HepG2 (cell line): ENCODE measurements around the gene IL11RA. TPM values are rescaled to one million over a fixed set of nuclear protein-coding genes. Genes with fewer than 3 reads are reported as not detected.

Experiments
- CBFB ChIP-seq: sonication (generic); formaldehyde crosslinking; IDR thresholded peaks from 2 replicates; pipeline ENCODE4 v1.4.0; 2020; ENCODE audit warnings: missing genetic modification reagents
- ETV5 ChIP-seq: IDR thresholded peaks from 2 replicates; pipeline ENCODE4 v1.6.1; 2018; ENCODE audit warnings: missing biosample characterization, missing genetic modification reagents, inconsistent platforms, borderline replicate concordance
- GLI4 ChIP-seq: sonication (generic); formaldehyde crosslinking; IDR thresholded peaks from 2 replicates; pipeline ENCODE4 v1.5.1; 2020; ENCODE audit warnings: missing genetic modification reagents, mild to moderate bottlenecking, moderate library complexity, borderline replicate concordance
- HNRNPH1 ChIP-seq: fragments of 200-400 bp; formaldehyde crosslinking; optimal IDR thresholded peaks from 2 replicates; pipeline ENCODE3; 2017; ENCODE audit warnings: mild to moderate bottlenecking, low read depth, low read length
- KLF11 ChIP-seq: IDR thresholded peaks from 2 replicates; pipeline ENCODE4 v1.6.1; 2016; ENCODE audit warnings: missing compliant biosample characterization
- MEIS1 ChIP-seq: sonication (generic); formaldehyde crosslinking; IDR thresholded peaks from 2 replicates; pipeline ENCODE4 v1.9.0; 2021; ENCODE audit warnings: mild to moderate bottlenecking, missing genetic modification reagents, moderate library complexity, borderline replicate concordance
- NFKBIZ ChIP-seq: IDR thresholded peaks from 2 replicates; pipeline ENCODE4 v1.6.1; 2018; ENCODE audit warnings: missing genetic modification reagents, missing compliant biosample characterization
- PAWR ChIP-seq: sonication (generic); formaldehyde crosslinking; IDR thresholded peaks from 2 replicates; pipeline ENCODE4 v1.4.0; 2020; ENCODE audit warnings: missing genetic modification reagents, mild to moderate bottlenecking, borderline replicate concordance
- PTBP1 ChIP-seq: fragments of 200-400 bp; formaldehyde crosslinking; IDR thresholded peaks from 2 replicates; pipeline ENCODE4 v1.6.1; 2018; ENCODE audit warnings: low read length, low read depth; ENCODE audit not compliant: poor library complexity, severe bottlenecking
- RBAK ChIP-seq: sonication (generic); formaldehyde crosslinking; IDR thresholded peaks from 2 replicates; pipeline ENCODE4 v1.5.1; 2020; ENCODE audit warnings: mild to moderate bottlenecking, missing genetic modification reagents
- SSRP1 ChIP-seq: IDR thresholded peaks from 2 replicates; pipeline ENCODE4 v1.6.1; 2016; ENCODE audit warnings: control low read depth
- ZFX ChIP-seq: sonication (generic); formaldehyde crosslinking; IDR thresholded peaks from 2 replicates; pipeline ENCODE4 v1.4.0; 2020; ENCODE audit warnings: mild to moderate bottlenecking, low read depth, missing genetic modification reagents, moderate library complexity
- ZNF234 ChIP-seq: sonication (generic); formaldehyde crosslinking; conservative IDR thresholded peaks from 2 replicates; pipeline ENCODE4 v1.5.1; 2020; ENCODE audit warnings: mild to moderate bottlenecking, missing genetic modification reagents
- ZNF382 ChIP-seq: sonication (generic); formaldehyde crosslinking; IDR thresholded peaks from 2 replicates; pipeline ENCODE4 v1.5.0; 2020; ENCODE audit warnings: missing genetic modification reagents, mild to moderate bottlenecking, borderline replicate concordance
- ZNF652 ChIP-seq: IDR thresholded peaks from 2 replicates; pipeline ENCODE4 v1.6.1; 2016; ENCODE audit warnings: low read depth, borderline replicate concordance
- ZNF7 ChIP-seq: IDR thresholded peaks from 2 replicates; pipeline ENCODE4 v1.6.1; 2016; ENCODE audit warnings: missing biosample characterization, missing genetic modification reagents
- ZNF747 ChIP-seq: sonication (generic); formaldehyde crosslinking; IDR thresholded peaks from 2 replicates; pipeline ENCODE4 v1.8.1; 2023; ENCODE audit warnings: missing genetic modification reagents, mild to moderate bottlenecking, borderline replicate concordance
- ZNF749 ChIP-seq: sonication (generic); formaldehyde crosslinking; IDR thresholded peaks from 2 replicates; pipeline ENCODE4 v1.8.0; 2022; ENCODE audit warnings: mild to moderate bottlenecking, missing genetic modification reagents, moderate library complexity, borderline replicate concordance
- ZNF792 ChIP-seq: IDR thresholded peaks from 2 replicates; pipeline ENCODE4 v1.6.1; 2016
- polyA plus RNA-seq, 8 experiments: library from polyadenylated mRNA; depleted of rRNA in 3 of 8; stranded (reverse) in 7 of 8; unstranded in 1 of 8; fragments of >200 nt; fragmentation: Illumina TruSeq in 4 of 8; extraction: Trizol in 4 of 8; gene quantifications; 2 replicates each; pipeline versions ENCODE4 v1.2.1 to v1.2.3, GENCODE V29; 2011 to 2016; ENCODE audit warnings: low read depth in 4 of 8, missing spikeins in 1 of 8, mixed read lengths in 1 of 8; ENCODE audit not compliant: insufficient read depth in 1 of 8
- total RNA-seq, 5 experiments: library from RNA; depleted of rRNA; stranded (reverse); fragments of >200 nt; fragmentation: Illumina TruSeq; extraction: Trizol; gene quantifications; 2 replicates each; pipeline ENCODE4 v1.2.3, GENCODE V29; 2016; ENCODE audit warnings: low read depth in 1 of 5
- TF ChIP-seq, protein P1 (sequence below): sonication (generic); formaldehyde crosslinking; IDR thresholded peaks from 2 replicates; pipeline ENCODE4 v1.5.1; 2020; ENCODE audit warnings: mild to moderate bottlenecking, missing genetic modification reagents, moderate library complexity
- TF ChIP-seq, protein P2 (sequence below): sonication (generic); formaldehyde crosslinking; IDR thresholded peaks from 2 replicates; pipeline ENCODE4 v1.8.1; 2023; ENCODE audit warnings: missing genetic modification reagents, inconsistent platforms, borderline replicate concordance
- TF ChIP-seq, protein P3 (sequence below): sonication (generic); formaldehyde crosslinking; IDR thresholded peaks from 2 replicates; pipeline ENCODE4 v1.4.0; 2020; ENCODE audit warnings: missing genetic modification reagents
- TF ChIP-seq, protein P4 (sequence below): IDR thresholded peaks from 2 replicates; pipeline ENCODE4 v1.6.1; 2016; ENCODE audit warnings: control low read depth

IL11RA gene
- total and polyA plus RNA-seq, 2 of the 13 experiments (the other 11 are each of a cell fraction or from before 2014, with no cell fraction given) = 2.0 to 4.2 TPM

DNA sequence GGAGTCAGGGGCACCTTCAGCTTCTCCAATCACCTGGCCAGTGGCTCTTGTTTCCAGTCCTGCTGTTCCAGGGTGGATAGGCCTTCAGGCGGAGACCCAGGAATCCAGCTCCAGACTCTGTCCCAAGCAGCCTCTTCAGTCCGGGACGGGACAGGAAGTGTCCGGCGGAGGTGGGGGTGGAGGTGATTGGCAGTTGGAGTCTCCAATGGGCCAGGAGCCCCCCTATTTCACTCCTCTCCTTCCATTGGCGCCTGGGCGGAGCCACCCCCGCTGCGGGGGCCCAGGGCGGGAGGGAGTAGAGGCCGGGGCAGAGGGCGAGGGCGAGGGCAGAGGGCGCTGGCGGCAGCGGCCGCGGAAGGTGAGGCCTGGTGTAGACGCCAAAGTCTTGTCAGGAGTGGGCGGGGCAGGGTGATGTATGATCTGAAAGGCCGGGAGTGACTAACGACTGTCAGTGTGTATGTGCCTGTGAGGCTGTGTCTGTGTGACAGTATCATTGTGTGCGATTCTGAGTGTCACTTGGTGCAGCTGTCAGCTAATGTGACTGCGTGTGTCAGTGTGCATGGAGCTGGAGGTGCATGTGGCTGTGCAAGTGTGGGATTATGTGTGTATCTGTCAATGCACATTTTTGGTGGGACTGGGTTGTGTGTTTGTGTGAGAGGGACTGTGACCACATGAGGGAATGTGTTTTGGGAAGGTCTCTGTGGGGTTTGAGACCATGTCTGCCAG lies at the start of gene IL11RA (continued):
- no peak for TF ChIP-seq GLI4 (CRISPR knock-in tag)
- no peak for TF ChIP-seq ZNF234 (CRISPR knock-in tag)
- TF ChIP-seq, protein P1, sequence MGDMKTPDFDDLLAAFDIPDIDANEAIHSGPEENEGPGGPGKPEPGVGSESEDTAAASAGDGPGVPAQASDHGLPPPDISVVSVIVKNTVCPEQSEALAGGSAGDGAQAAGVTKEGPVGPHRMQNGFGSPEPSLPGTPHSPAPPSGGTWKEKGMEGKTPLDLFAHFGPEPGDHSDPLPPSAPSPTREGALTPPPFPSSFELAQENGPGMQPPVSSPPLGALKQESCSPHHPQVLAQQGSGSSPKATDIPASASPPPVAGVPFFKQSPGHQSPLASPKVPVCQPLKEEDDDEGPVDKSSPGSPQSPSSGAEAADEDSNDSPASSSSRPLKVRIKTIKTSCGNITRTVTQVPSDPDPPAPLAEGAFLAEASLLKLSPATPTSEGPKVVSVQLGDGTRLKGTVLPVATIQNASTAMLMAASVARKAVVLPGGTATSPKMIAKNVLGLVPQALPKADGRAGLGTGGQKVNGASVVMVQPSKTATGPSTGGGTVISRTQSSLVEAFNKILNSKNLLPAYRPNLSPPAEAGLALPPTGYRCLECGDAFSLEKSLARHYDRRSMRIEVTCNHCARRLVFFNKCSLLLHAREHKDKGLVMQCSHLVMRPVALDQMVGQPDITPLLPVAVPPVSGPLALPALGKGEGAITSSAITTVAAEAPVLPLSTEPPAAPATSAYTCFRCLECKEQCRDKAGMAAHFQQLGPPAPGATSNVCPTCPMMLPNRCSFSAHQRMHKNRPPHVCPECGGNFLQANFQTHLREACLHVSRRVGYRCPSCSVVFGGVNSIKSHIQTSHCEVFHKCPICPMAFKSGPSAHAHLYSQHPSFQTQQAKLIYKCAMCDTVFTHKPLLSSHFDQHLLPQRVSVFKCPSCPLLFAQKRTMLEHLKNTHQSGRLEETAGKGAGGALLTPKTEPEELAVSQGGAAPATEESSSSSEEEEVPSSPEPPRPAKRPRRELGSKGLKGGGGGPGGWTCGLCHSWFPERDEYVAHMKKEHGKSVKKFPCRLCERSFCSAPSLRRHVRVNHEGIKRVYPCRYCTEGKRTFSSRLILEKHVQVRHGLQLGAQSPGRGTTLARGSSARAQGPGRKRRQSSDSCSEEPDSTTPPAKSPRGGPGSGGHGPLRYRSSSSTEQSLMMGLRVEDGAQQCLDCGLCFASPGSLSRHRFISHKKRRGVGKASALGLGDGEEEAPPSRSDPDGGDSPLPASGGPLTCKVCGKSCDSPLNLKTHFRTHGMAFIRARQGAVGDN (CRISPR knock-in tag) = peak; percentile 93
- TF ChIP-seq, protein P2, sequence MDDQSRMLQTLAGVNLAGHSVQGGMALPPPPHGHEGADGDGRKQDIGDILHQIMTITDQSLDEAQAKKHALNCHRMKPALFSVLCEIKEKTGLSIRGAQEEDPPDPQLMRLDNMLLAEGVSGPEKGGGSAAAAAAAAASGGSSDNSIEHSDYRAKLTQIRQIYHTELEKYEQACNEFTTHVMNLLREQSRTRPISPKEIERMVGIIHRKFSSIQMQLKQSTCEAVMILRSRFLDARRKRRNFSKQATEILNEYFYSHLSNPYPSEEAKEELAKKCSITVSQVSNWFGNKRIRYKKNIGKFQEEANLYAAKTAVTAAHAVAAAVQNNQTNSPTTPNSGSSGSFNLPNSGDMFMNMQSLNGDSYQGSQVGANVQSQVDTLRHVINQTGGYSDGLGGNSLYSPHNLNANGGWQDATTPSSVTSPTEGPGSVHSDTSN = no peak
- no peak for TF ChIP-seq KLF11 (CRISPR knock-in tag)
- TF ChIP-seq ZNF749 (CRISPR knock-in tag) = no peak
- no peak for TF ChIP-seq SSRP1 (CRISPR knock-in tag)
- TF ChIP-seq ETV5 (CRISPR knock-in tag) = peak; percentile 73
- no peak for TF ChIP-seq ZNF652 (CRISPR knock-in tag)
- no peak for TF ChIP-seq ZNF382
- TF ChIP-seq, protein P3, sequence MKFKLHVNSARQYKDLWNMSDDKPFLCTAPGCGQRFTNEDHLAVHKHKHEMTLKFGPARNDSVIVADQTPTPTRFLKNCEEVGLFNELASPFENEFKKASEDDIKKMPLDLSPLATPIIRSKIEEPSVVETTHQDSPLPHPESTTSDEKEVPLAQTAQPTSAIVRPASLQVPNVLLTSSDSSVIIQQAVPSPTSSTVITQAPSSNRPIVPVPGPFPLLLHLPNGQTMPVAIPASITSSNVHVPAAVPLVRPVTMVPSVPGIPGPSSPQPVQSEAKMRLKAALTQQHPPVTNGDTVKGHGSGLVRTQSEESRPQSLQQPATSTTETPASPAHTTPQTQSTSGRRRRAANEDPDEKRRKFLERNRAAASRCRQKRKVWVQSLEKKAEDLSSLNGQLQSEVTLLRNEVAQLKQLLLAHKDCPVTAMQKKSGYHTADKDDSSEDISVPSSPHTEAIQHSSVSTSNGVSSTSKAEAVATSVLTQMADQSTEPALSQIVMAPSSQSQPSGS = no peak
- no peak for TF ChIP-seq ZNF747 (CRISPR knock-in tag)
- peak; percentile 24 for TF ChIP-seq ZNF792 (CRISPR knock-in tag)
- no peak for TF ChIP-seq NFKBIZ (CRISPR knock-in tag)
- no peak for TF ChIP-seq ZNF7 (CRISPR knock-in tag)
- 0 out of 2 replicates have a peak, but pooled peaks have one; percentile 25 for TF ChIP-seq CBFB (CRISPR knock-in tag)
- TF ChIP-seq PTBP1 = no peak
- TF ChIP-seq PAWR (CRISPR knock-in tag) = no peak
- peak; percentile 85 for TF ChIP-seq ZFX (CRISPR knock-in tag)
- peak; percentile 89 for TF ChIP-seq MEIS1 (CRISPR knock-in tag)
- TF ChIP-seq HNRNPH1 = peak; percentile 30
- TF ChIP-seq RBAK = no peak
- TF ChIP-seq, protein P4, sequence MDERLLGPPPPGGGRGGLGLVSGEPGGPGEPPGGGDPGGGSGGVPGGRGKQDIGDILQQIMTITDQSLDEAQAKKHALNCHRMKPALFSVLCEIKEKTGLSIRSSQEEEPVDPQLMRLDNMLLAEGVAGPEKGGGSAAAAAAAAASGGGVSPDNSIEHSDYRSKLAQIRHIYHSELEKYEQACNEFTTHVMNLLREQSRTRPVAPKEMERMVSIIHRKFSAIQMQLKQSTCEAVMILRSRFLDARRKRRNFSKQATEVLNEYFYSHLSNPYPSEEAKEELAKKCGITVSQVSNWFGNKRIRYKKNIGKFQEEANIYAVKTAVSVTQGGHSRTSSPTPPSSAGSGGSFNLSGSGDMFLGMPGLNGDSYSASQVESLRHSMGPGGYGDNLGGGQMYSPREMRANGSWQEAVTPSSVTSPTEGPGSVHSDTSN (CRISPR knock-in tag) = peak; percentile 90
